ENCODE measurements around the gene RTKN. TPM values are rescaled to one million over a fixed set of nuclear protein-coding genes. Genes with fewer than 3 reads are reported as not detected.
A peak's percentile ranks its signal among the peaks of the same experiment; 100 is the strongest.

Gene RTKN
- total and polyA plus RNA-seq, 2 of the 13 experiments (the other 11 are each of a cell fraction or from before 2014, with no cell fraction given), result 159 to 166 TPM

DNA sequence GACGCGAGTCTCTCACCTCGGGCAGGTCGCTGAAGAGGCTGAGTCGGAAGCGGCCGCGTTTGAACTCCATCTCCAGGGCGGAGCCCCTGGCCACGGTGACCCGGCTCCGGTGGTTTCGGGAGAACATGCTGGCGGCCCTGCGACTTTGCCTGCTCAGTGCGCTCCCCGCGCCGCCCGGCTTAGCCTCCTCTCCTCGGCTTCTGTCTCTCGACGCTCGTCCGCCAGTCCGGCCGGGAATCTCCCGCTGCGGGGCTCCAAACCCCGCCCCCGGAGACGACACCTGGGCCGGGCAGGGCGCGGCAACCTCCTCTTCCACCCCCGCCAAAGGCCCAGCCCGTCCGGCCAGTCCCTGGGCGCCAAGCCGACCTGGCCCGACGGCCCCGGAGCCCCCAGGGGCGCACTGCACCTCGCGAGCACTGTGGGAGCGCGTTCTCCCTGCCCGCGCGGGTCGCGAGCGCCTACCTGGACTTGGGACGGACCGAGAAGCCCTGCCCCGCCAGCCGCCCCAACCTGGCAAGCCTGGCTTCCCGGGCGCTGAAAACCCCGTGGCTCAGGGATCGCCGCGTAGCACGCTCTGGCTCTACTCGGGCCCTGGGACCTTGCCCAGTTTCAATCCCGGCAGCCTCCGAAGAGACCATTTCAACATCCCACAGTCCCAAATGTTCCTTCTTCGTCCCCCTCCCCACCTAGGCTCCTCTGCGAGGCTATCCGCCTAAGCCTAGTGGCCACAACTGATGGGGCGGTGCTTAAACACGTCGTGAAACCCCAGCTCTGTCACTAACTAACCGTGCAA lies at the start of gene RTKN (continued):
- TF ChIP-seq, protein P1, sequence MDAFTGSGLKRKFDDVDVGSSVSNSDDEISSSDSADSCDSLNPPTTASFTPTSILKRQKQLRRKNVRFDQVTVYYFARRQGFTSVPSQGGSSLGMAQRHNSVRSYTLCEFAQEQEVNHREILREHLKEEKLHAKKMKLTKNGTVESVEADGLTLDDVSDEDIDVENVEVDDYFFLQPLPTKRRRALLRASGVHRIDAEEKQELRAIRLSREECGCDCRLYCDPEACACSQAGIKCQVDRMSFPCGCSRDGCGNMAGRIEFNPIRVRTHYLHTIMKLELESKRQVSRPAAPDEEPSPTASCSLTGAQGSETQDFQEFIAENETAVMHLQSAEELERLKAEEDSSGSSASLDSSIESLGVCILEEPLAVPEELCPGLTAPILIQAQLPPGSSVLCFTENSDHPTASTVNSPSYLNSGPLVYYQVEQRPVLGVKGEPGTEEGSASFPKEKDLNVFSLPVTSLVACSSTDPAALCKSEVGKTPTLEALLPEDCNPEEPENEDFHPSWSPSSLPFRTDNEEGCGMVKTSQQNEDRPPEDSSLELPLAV (CRISPR knock-in tag; conservative IDR thresholded peaks at IDR 0.05; ENCODE audit: low read depth), result no peak
- TF ChIP-seq, protein P2, sequence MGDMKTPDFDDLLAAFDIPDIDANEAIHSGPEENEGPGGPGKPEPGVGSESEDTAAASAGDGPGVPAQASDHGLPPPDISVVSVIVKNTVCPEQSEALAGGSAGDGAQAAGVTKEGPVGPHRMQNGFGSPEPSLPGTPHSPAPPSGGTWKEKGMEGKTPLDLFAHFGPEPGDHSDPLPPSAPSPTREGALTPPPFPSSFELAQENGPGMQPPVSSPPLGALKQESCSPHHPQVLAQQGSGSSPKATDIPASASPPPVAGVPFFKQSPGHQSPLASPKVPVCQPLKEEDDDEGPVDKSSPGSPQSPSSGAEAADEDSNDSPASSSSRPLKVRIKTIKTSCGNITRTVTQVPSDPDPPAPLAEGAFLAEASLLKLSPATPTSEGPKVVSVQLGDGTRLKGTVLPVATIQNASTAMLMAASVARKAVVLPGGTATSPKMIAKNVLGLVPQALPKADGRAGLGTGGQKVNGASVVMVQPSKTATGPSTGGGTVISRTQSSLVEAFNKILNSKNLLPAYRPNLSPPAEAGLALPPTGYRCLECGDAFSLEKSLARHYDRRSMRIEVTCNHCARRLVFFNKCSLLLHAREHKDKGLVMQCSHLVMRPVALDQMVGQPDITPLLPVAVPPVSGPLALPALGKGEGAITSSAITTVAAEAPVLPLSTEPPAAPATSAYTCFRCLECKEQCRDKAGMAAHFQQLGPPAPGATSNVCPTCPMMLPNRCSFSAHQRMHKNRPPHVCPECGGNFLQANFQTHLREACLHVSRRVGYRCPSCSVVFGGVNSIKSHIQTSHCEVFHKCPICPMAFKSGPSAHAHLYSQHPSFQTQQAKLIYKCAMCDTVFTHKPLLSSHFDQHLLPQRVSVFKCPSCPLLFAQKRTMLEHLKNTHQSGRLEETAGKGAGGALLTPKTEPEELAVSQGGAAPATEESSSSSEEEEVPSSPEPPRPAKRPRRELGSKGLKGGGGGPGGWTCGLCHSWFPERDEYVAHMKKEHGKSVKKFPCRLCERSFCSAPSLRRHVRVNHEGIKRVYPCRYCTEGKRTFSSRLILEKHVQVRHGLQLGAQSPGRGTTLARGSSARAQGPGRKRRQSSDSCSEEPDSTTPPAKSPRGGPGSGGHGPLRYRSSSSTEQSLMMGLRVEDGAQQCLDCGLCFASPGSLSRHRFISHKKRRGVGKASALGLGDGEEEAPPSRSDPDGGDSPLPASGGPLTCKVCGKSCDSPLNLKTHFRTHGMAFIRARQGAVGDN (CRISPR knock-in tag; IDR thresholded peaks at IDR 0.05), result peak; percentile 89
- TF ChIP-seq, protein P3, sequence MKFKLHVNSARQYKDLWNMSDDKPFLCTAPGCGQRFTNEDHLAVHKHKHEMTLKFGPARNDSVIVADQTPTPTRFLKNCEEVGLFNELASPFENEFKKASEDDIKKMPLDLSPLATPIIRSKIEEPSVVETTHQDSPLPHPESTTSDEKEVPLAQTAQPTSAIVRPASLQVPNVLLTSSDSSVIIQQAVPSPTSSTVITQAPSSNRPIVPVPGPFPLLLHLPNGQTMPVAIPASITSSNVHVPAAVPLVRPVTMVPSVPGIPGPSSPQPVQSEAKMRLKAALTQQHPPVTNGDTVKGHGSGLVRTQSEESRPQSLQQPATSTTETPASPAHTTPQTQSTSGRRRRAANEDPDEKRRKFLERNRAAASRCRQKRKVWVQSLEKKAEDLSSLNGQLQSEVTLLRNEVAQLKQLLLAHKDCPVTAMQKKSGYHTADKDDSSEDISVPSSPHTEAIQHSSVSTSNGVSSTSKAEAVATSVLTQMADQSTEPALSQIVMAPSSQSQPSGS (CRISPR knock-in tag; IDR thresholded peaks at IDR 0.05), result peak; percentile 17; the same call in 1 of the 2 replicates
- TF ChIP-seq ZNF598 (CRISPR knock-in tag; IDR thresholded peaks at IDR 0.05; ENCODE audit: borderline replicate concordance) (peak; percentile 79), DPF2 (CRISPR knock-in tag; IDR thresholded peaks at IDR 0.05; ENCODE audit: borderline replicate concordance, low read depth) (peak; percentile 63), NFATC3 (CRISPR knock-in tag; IDR thresholded peaks at IDR 0.05) (peak; percentile 64; the same call in 1 of the 2 replicates), IRX3 (CRISPR knock-in tag; IDR thresholded peaks at IDR 0.05; ENCODE audit: borderline replicate concordance, low read depth) (no peak; the same call in 1 of the 2 replicates), ZNF382 (CRISPR knock-in tag; IDR thresholded peaks at IDR 0.05; ENCODE audit: borderline replicate concordance) (no peak), MXD4 (CRISPR knock-in tag; IDR thresholded peaks at IDR 0.05) (peak; percentile 55; the same call in 1 of the 2 replicates), MATR3 (CRISPR knock-in tag; IDR thresholded peaks at IDR 0.05) (no peak), MYC (CRISPR knock-in tag; IDR thresholded peaks at IDR 0.05; ENCODE audit: borderline replicate concordance) (peak; percentile 11), ZMAT3 (CRISPR knock-in tag; conservative IDR thresholded peaks at IDR 0.05) (no peak; the same call in 1 of the 2 replicates)
- TF ChIP-seq, protein P4, sequence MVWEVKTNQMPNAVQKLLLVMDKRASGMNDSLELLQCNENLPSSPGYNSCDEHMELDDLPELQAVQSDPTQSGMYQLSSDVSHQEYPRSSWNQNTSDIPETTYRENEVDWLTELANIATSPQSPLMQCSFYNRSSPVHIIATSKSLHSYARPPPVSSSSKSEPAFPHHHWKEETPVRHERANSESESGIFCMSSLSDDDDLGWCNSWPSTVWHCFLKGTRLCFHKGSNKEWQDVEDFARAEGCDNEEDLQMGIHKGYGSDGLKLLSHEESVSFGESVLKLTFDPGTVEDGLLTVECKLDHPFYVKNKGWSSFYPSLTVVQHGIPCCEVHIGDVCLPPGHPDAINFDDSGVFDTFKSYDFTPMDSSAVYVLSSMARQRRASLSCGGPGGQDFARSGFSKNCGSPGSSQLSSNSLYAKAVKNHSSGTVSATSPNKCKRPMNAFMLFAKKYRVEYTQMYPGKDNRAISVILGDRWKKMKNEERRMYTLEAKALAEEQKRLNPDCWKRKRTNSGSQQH (CRISPR knock-in tag; IDR thresholded peaks at IDR 0.05; ENCODE audit: low read depth), result no peak
- TF ChIP-seq, protein P5, sequence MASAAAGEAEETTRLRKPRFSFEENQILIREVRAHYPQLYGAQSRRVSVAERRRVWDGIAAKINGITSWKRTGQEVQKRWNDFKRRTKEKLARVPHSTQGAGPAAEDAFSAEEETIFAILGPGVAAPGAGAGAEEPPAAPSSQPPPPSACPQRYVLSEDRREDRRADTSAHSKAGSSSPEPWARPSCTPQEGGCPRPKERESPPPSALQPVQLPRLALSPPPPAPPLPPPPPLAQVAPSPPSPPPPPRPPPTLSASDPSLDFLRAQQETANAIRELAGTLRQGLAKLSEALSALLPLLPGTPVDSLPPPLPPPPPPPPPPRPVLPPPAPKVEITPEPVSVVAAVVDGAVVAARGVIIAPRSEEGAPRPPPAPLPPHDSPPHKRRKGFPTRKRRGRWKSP (CRISPR knock-in tag; IDR thresholded peaks at IDR 0.05), result peak; percentile 82
- TF ChIP-seq, protein P6, sequence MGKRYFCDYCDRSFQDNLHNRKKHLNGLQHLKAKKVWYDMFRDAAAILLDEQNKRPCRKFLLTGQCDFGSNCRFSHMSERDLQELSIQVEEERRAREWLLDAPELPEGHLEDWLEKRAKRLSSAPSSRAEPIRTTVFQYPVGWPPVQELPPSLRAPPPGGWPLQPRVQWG (CRISPR knock-in tag; IDR thresholded peaks at IDR 0.05; ENCODE audit: borderline replicate concordance, low read depth), result no peak
- TF ChIP-seq, protein P7, sequence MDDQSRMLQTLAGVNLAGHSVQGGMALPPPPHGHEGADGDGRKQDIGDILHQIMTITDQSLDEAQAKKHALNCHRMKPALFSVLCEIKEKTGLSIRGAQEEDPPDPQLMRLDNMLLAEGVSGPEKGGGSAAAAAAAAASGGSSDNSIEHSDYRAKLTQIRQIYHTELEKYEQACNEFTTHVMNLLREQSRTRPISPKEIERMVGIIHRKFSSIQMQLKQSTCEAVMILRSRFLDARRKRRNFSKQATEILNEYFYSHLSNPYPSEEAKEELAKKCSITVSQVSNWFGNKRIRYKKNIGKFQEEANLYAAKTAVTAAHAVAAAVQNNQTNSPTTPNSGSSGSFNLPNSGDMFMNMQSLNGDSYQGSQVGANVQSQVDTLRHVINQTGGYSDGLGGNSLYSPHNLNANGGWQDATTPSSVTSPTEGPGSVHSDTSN (CRISPR knock-in tag; IDR thresholded peaks at IDR 0.05; ENCODE audit: borderline replicate concordance), result no peak; the same call in 1 of the 2 replicates
